Measurements from ENCODE around the gene KCNJ9.

GRCh38 chr1:160122978-160123495, 41.7 kb downstream of the KCNJ9 start:
- TF ChIP-seq GATA2 (IDR thresholded peaks at IDR 0.05; ENCODE audit: low read depth, low read length), result no peak
- no peak for TF ChIP-seq GATA3 (IDR thresholded peaks at IDR 0.05; ENCODE audit: low read depth, low read length)

Measured in SH-SY5Y (cell line).